ENCODE data around the gene GATAD2A.
"Not testable (repeated sequence)": the region's sequence is repeated elsewhere in the genome, so short reads cannot be mapped to it uniquely, and the experiment has no call there.

Gene GATAD2A

GRCh38 chr19:19471682-19472081, 66.2 kb downstream of the GATAD2A start:
- no peak overlapping the region for H3K4me2 ChIP-seq (ENCODE audit: insufficient read depth, low read length)
- H4K20me1 ChIP-seq (ENCODE audit: insufficient read depth, low read length) = peaks cover 50% of the 10 kb centered on the region
- H2AFZ ChIP-seq (ENCODE audit: low read depth, low read length) = no peak overlapping the region
- H3K9ac ChIP-seq (ENCODE audit: low read depth, low read length) = no peak overlapping the region
- no peak for DNase-seq
- ATAC-seq (ENCODE audit: insufficient read depth, low read depth) = no peak
- peaks cover 94% of the 10 kb centered on the region for H3K79me2 ChIP-seq (ENCODE audit: insufficient read depth, low read length)
- peaks cover 19% of the 10 kb centered on the region for H3K9me3 ChIP-seq (ENCODE audit: insufficient read depth, low read length, severe bottlenecking)
- H3K27ac ChIP-seq (ENCODE audit: low read length) = no peak overlapping the region
- TF ChIP-seq EZH2 (IDR thresholded peaks at IDR 0.05; ENCODE audit: borderline replicate concordance, low read depth, low read length, severe bottlenecking) (no peak), CTCF (IDR thresholded peaks at IDR 0.05; ENCODE audit: borderline replicate concordance, extremely low read depth, low read length, poor library complexity, severe bottlenecking) (no peak)
- H3K4me3 ChIP-seq (ENCODE audit: low read depth in 1 of 2, low read length in 2 of 2) = no peak overlapping the region
- H3K4me1 ChIP-seq (ENCODE audit: insufficient read depth, low read length) = no peaks in the 10 kb centered on the region
- H3K36me3 ChIP-seq (ENCODE audit: insufficient read depth, low read length) = peaks cover 80% of the 10 kb centered on the region
- H3K27me3 ChIP-seq (ENCODE audit: insufficient read depth, low read length, poor library complexity) = no peaks in the 10 kb centered on the region

GRCh38 chr19:19472106-19472505, 66.6 kb downstream of the GATAD2A start:
- not testable (repeated sequence) for DNase-seq; H3K27ac ChIP-seq (ENCODE audit: low read length); H3K9ac ChIP-seq (ENCODE audit: low read depth, low read length); H3K4me1 ChIP-seq (ENCODE audit: insufficient read depth, low read length); H3K4me3 ChIP-seq (ENCODE audit: low read depth in 1 of 2, low read length in 2 of 2); ATAC-seq (ENCODE audit: insufficient read depth, low read depth); H3K27me3 ChIP-seq (ENCODE audit: insufficient read depth, low read length, poor library complexity); H2AFZ ChIP-seq (ENCODE audit: low read depth, low read length); H3K4me2 ChIP-seq (ENCODE audit: insufficient read depth, low read length)
- Histone ChIP-seq H3K9me3 (ENCODE audit: insufficient read depth, low read length, severe bottlenecking) (peaks cover 17% of the 10 kb centered on the region), H3K79me2 (ENCODE audit: insufficient read depth, low read length) (peaks cover 95% of the 10 kb centered on the region), H3K36me3 (ENCODE audit: insufficient read depth, low read length) (peaks cover 79% of the 10 kb centered on the region), H4K20me1 (ENCODE audit: insufficient read depth, low read length) (peaks cover 54% of the 10 kb centered on the region)

DNA sequence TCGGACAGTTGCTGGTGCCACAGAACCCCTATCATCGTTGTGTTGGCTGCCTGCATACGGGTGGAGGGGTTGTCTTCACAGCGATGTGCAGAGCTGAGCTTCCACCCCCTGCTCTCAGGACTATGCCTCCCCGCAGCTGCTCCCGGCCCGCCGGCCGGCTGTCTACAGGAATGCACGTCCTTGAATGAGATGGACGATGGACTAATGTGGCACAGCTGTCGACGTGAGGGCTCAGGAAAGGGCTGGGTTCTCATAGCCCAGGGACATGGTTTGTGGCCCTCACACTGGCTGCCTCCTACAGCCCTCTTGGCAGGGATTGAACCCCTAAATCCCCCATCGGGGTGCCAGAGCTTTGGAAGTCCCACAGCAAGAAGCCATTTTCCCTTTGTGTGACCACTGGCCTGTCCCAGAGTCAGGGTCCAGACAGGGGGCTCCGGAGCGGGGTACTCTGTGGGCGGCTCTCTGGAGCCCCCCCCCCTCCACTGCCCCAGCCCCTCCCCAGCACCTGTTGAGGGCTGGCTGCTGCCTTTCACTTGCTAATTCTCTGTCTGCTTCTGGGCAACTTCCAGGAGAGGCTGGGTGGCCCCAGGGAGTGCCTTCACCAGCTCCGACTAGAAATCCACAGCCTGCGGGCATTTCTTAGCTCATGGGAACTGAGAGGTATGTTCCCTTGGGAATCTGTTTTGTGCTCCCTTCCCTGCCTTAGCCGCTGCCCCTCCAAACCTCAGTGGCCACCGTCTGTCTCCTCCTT, 69.7 kb downstream of the GATAD2A start:
- no peak for TF ChIP-seq EZH2 (IDR thresholded peaks at IDR 0.05; ENCODE audit: borderline replicate concordance, low read depth, low read length, severe bottlenecking)
- TF ChIP-seq CTCF (IDR thresholded peaks at IDR 0.05; ENCODE audit: borderline replicate concordance, extremely low read depth, low read length, poor library complexity, severe bottlenecking) = no peak
- Histone ChIP-seq H3K4me3 (ENCODE audit: low read depth in 1 of 2, low read length in 2 of 2) (no peak overlapping the region), H3K4me1 (ENCODE audit: insufficient read depth, low read length) (no peaks in the 10 kb centered on the region), H3K9me3 (ENCODE audit: insufficient read depth, low read length, severe bottlenecking) (no peaks in the 10 kb centered on the region), H3K27ac (ENCODE audit: low read length) (no peak overlapping the region), H3K79me2 (ENCODE audit: insufficient read depth, low read length) (peaks cover 99% of the 10 kb centered on the region), H3K36me3 (ENCODE audit: insufficient read depth, low read length) (peaks cover 77% of the 10 kb centered on the region), H3K9ac (ENCODE audit: low read depth, low read length) (no peak overlapping the region), H3K27me3 (ENCODE audit: insufficient read depth, low read length, poor library complexity) (no peaks in the 10 kb centered on the region), H3K4me2 (ENCODE audit: insufficient read depth, low read length) (no peak overlapping the region), H2AFZ (ENCODE audit: low read depth, low read length) (no peak overlapping the region), H4K20me1 (ENCODE audit: insufficient read depth, low read length) (peaks cover 79% of the 10 kb centered on the region)
- DNase-seq = no peak
- ATAC-seq (ENCODE audit: insufficient read depth, low read depth) = no peak

- Histone ChIP-seq H3K79me2 (ENCODE audit: insufficient read depth, low read length) (peaks cover 99% of the 10 kb centered on the region), H3K4me2 (ENCODE audit: insufficient read depth, low read length) (no peak overlapping the region), H3K9ac (ENCODE audit: low read depth, low read length) (no peak overlapping the region), H3K27ac (ENCODE audit: low read length) (no peak overlapping the region), H2AFZ (ENCODE audit: low read depth, low read length) (no peak overlapping the region), H4K20me1 (ENCODE audit: insufficient read depth, low read length) (peaks cover 82% of the 10 kb centered on the region), H3K4me3 (ENCODE audit: low read depth in 1 of 2, low read length in 2 of 2) (no peak overlapping the region), H3K4me1 (ENCODE audit: insufficient read depth, low read length) (no peaks in the 10 kb centered on the region), H3K9me3 (ENCODE audit: insufficient read depth, low read length, severe bottlenecking) (no peaks in the 10 kb centered on the region), H3K36me3 (ENCODE audit: insufficient read depth, low read length) (peaks cover 82% of the 10 kb centered on the region), H3K27me3 (ENCODE audit: insufficient read depth, low read length, poor library complexity) (no peaks in the 10 kb centered on the region)
- TF ChIP-seq EZH2 (IDR thresholded peaks at IDR 0.05; ENCODE audit: borderline replicate concordance, low read depth, low read length, severe bottlenecking) (no peak), CTCF (IDR thresholded peaks at IDR 0.05; ENCODE audit: borderline replicate concordance, extremely low read depth, low read length, poor library complexity, severe bottlenecking) (peak; percentile 18)
- ATAC-seq (ENCODE audit: insufficient read depth, low read depth) (no peak), DNase-seq (no peak)
Observed at GRCh38 chr19:19475849-19476828, 70.7 kb downstream of the GATAD2A start.

All from DND-41 (cell line).